OCI-LY1 (cell line): ENCODE data around the gene REV3L.

Source experiments
- CTCF ChIP-seq: fragments of 200-600 bp; sonication (generic), shearing (Covaris generic); IDR thresholded peaks from 2 replicates; pipeline ENCODE4 v1.5.1; 2017; ENCODE audit warnings: mild to moderate bottlenecking, antibody characterized with exemption, low read length, moderate library complexity, mixed read lengths
- EZH2 ChIP-seq: fragments of 200-600 bp; sonication (generic), shearing (Covaris generic); IDR thresholded peaks from 2 replicates; pipeline ENCODE4 v1.8.0; 2017; ENCODE audit warnings: borderline replicate concordance, mixed run types, mild to moderate bottlenecking, antibody characterized with exemption, low read length, moderate library complexity, mixed read lengths

- no peak for TF ChIP-seq CTCF
- TF ChIP-seq EZH2, result no peak
Observed at GRCh38 chr6:111322145-111322544, 160.9 kb downstream of the REV3L start.
